Measurements from ENCODE around the gene FUT1.
A peak's percentile ranks its signal among the peaks of the same experiment; 100 is the strongest.
"Not testable (repeated sequence)": the region's sequence is repeated elsewhere in the genome, so short reads cannot be mapped to it uniquely, and the experiment has no call there.

The FUT1 gene

DNA sequence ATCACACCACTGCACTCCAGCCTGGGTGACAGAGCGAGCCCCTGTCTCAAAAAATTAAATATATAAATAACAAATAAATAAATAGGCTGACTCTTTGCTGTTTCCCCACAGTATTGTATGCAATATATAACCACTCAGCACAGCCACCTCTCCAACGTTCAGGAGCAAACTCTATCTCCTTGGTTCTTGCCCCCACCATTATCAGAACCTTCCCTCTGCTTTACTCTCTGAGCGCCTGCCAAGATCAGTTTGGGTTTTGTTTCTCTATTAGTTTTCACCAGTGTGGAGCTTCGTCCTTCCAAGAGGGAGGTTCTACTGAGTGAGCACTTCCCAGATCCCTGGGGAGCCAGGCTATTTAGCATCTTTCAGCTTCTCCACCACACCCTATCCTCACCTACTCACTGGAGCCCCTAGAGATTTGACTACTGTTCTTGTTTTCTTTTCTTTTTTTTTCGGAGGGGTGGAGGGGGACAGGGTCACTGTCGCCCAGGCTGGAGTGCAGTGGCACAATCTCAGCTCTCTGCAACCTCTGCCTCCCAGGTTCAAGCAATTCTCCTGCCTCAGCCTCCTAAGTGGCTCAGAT lies 15.8 kb upstream of the FUT1 start:
- not testable (repeated sequence) for DNase-seq

GRCh38 chr19:48765816-48766215 lies 13.4 kb upstream of the FUT1 start:
- not testable (repeated sequence) for DNase-seq

DNA sequence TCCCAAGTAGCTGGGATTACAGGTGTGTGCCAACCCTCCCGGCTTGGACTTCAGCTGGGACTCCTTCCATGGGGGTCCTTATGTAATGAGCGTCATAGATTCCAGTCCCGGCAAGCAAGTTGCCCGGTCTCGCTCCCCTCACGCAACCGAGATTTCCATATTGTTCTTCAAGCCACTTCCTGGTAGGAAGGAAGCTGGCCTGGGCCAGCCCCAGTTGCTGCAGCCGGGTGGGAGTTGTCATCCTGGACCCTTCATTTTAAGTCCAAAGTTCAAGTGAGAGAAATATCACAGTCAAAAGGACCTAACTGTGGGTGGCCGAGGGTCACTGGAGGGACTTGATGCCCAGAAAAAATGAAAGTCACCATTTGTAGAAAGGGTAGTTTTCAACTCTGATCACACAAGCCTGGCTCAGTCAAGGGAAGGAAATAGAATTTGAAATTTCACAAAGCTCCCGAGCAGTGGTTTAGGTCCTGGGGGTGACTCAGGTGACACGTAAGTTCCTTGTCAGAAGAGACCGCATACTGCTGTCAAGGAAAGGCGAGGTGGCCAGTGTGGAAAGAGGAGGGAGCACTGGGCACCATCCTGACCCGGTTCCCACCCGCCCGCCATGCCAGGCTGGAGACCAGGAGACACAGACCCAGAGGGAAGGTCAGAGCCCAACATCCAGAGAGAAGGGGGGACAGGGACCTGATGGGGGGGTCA lies 8.2 kb upstream of the FUT1 start:
- DNase-seq: no peak

DNA sequence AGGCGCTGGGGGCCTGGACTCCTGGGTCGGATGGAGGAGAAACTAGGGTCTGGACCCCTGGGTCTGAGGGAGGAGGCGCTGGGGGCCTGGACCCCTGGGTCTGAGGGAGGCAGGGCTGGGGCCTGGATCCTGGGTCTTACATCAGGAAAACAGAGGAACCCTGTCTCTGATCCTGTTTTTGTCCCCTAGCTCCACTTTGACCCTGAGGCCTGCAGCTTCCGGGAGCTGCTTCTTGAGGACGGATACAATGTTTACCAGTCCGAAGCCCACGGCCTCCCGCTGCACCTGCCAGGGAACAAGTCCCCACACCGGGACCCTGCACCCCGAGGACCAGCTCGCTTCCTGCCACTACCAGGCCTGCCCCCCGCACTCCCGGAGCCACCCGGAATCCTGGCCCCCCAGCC lies 5.3 kb upstream of the FUT1 start:
- DNase-seq: no peak

- no peak for DNase-seq
Observed at GRCh38 chr19:48757089-48757675, 4.7 kb upstream of the FUT1 start.

DNA sequence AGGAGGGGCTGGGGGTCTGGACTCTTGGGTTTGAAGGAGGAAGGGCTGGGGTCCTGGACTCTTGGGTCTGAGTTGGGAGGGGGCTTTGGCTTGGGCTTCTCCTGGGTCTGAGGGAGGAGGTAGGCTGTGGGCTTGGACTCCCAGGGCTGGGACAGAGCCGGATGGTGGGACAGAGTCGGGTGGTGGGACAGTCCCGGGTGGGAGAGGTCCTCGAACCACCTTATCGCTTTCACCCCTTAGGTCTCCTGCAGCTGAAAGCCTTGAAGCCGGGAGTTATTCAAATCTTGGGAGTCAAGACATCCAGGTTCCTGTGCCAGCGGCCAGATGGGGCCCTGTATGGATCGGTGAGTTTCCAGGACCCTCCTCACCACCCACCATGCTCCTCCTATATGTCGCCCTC lies 4.2 kb upstream of the FUT1 start:
- DNase-seq: no peak

GRCh38 chr19:48756212-48756611 lies 3.8 kb upstream of the FUT1 start:
- no peak for DNase-seq

DNA sequence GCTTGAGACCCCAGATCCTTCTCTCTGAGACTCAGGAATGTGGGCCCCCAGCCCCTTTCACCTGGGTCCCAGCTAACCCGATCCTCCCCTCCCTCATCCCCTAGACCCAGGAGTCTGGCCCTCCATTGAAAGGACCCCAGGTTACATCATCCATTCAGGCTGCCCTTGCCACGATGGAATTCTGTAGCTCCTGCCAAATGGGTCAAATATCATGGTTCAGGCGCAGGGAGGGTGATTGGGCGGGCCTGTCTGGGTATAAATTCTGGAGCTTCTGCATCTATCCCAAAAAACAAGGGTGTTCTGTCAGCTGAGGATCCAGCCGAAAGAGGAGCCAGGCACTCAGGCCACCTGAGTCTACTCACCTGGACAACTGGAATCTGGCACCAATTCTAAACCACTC lies 3.3 kb upstream of the FUT1 start:
- DNase-seq: no peak

DNA sequence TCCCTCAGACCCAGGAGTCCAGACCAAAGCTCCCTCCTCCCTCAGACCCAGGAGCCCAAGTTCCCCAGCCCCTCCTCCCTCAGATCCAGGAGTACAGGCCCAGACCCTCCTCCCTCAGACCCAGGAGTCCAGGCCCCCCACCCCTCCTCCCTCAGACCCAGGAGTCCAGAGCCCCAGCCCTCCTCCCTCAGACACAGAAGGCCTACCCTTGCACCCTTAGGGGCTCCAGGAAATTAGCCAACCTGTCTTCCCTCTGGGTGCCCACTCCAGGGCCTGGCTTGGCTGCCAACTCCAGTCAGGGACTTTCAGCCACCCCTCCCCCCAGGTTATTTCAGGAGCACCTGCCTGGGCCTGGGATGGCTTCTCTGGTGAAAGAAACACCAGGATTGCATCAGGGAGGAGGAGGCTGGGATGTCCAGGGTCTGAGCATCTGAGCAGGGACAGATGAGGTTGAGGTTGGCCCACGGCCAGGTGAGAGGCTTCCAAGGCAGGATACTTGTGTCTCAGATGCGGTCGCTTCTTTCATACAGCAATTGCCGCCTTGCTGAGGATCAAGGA lies 2.7 kb upstream of the FUT1 start, which contains the start of gene FGF21:
FGF21 (plus strand) TSS at position 441 of the 558 bp plus-strand sequence. CDS start 713 bp downstream, outside the sequence.
- DNase-seq: no peak

GRCh38 chr19:48751845-48752495 lies 471 bp downstream of the FUT1 start:
- DNase-seq: no peak

DNA sequence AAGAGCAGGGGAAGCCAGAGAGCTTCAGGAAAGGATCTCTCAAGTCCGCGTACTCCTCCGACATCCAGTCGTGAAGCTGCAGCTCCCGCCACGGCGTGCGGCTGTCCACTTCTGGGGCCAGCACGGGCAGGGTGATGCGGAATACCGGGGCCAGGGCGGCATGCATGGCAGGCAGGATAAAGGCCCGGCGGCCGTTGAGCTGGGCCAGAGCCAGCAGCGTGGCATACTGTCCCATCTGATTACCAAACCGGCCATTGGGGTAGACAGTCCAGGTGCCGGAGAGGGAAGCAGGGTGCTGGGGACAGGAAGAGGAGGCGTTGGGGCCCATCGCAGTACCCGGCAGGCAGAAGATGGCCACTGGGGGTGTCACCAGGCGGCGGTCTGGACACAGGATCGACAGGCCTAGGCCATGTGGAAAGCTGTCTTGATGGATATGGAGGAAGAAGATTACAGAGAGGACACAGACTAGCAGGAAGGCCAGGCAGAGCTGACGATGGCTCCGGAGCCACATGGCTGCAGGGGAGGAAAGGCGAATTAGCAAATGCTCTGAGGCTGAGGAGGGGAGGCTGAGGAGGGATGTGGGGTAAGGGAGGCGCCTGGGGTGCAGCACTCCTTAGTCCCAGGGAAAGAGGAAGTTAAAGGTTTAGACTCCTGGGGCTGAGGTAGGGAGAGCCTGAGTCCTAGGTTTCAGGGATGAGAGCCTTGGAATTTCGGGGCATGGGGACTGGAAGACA lies 1.5 kb downstream of the FUT1 start:
- DNase-seq: no peak

DNA sequence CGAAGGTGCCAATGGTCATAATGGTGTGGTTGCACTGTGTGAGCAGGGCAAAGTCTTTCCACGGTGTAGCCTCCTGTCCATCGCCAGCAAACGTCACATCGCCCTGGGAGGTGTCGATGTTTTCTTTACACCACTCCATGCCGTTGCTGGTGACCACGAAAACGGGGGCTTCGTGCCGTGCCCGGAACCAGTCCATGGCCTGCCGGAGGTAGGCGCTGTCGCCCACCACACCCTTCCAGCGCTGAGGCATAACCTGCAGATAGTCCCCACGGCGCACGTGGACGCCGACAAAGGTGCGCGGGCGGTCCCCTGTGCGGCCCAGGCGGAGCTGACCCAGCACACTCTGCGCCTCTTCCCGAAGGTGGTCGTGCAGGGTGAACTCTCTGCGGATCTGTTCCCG lies 2.1 kb downstream of the FUT1 start:
- no peak for DNase-seq

GRCh38 chr19:48749571-48750198 lies 2.8 kb downstream of the FUT1 start:
- no peak for DNase-seq

GRCh38 chr19:48746738-48747575 lies 5.5 kb downstream of the FUT1 start, which contains the start of gene IZUMO1:
IZUMO1 (minus strand) TSS chr19:48746909; CDS start chr19:48745859, 1,050 bp downstream.
- no peak for DNase-seq

DNA sequence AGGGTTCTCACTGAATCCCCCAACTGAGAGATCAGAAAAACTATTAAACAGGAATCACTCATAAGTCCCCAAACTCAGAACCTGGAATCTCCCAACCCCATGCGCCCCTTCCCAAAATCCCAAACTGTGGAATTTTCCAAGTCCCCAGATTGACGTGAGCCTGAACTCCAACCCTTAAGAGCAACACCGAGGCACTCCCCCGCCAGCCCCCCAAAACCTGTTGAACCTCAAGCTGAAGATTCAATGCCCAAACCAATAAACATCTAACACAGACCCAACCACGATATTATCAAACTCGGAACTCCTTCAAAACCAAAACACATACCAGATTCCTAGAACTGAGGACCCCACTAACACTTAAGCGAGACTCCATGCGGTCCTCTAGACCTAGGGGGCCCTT lies 6.3 kb downstream of the FUT1 start:
- DNase-seq: no peak

DNA sequence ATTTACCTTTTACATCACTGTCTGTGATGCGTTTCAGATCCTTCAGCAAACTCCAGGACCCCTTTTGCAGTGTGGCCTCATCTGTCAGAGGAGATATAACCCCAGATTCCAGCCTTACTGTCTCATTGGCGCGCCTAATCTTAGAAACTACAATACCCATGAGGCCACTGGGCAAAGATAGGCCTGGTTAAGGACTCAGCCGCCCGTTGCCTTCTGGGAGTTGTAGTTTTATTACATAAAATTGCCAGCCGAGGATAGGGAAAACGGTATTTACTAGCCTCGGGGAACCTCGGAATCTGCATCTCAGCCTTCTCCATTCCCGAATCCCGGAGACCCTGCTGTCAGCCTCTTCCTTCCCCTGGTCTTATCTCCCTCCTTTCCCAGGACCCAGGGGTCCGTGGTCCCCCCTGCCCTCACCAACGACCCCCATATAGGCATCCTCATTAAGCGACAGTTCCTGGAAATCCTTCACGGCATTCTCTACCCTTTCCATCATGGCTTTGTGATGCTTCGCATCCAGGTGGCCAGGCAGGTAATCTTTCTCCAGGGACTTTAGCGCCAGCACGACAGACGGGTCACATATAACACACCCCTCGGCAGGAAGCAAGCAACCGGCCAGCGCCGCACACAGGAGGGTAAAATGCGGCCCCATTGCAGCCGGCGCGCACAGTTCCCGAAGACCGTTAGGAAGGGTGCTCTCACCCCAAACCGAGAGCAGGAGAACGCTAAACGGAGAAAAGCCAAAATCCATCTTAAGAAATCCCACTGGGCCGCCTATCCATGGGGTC lies 7.0 kb downstream of the FUT1 start:
- DNase-seq: peak; percentile 32

GRCh38 chr19:48742096-48742495 lies 10.3 kb downstream of the FUT1 start:
- no peak for DNase-seq

DNA sequence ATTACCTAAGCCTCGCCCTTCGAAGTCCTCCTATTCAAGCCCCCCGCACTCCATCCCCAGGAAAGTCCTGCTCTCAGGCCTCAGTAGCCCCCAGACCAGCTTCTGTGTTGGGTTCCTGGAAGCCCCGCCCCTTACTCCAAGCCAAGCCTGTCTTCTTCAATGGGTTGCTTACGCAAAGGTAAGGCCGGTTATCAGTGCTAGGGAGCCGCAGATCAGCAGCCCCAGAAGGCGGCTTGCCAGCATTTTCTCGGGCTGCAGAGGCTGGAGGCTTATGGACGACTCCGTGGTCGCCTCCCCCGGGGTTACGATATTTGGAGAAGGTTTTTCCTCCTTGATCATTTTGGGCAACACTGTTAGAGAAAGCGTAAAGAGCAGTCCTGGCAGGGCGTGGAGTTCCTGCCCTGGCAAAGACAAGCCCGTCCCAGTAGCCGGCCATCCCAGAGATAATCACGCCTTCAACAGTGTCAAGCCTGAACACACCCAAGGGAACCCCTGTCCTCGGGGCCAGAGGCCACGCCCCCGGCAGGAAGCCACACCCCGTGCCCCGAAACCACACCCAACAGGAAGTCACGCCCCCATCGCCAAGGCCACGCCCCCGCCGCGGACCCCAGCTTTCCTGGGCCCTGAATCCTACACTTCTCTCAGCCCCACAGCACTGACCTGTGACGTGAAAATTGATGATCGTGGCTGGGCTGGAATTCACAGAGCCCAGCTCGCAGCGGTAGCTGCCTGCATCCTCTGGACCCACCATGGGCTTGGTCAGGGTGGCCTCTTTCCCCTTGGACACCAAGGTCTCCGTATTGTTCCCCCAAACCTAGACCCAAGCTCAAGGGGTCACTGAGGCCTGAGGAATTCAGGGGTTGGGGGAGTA lies 11.1 kb downstream of the FUT1 start:
- DNase-seq: no peak
